ENCODE results near the gene UPP2.

DNA sequence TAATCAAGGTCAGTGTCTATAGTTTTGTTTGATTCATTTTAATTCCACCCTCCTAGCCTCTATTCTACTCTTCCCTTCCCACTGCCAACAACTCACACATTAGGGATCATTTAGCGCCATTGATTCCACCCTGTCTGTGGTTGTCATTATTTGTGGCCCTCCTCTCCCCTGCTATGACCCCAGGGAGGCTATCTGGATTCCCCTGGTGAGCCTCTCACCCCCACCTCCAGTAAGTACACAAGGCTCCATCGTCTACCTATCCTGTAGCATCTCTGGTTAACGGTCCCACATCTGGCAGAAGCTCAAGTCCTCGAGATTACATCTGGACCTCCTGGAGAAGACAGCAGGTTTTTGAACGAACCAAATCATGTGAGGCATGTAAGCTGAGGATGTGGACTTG lies 27.4 kb downstream of the UPP2 start:
- TF ChIP-seq CTCF (IDR thresholded peaks at IDR 0.05) (no peak), POLR2A (IDR thresholded peaks at IDR 0.05) (no peak)
